ENCODE measurements around the gene MOCS3. TPM values are rescaled to one million over a fixed set of nuclear protein-coding genes. Genes with fewer than 3 reads are reported as not detected.

MOCS3 gene
- total RNA-seq, 1 experiment from 2014 or later = 13.2 TPM

DNA sequence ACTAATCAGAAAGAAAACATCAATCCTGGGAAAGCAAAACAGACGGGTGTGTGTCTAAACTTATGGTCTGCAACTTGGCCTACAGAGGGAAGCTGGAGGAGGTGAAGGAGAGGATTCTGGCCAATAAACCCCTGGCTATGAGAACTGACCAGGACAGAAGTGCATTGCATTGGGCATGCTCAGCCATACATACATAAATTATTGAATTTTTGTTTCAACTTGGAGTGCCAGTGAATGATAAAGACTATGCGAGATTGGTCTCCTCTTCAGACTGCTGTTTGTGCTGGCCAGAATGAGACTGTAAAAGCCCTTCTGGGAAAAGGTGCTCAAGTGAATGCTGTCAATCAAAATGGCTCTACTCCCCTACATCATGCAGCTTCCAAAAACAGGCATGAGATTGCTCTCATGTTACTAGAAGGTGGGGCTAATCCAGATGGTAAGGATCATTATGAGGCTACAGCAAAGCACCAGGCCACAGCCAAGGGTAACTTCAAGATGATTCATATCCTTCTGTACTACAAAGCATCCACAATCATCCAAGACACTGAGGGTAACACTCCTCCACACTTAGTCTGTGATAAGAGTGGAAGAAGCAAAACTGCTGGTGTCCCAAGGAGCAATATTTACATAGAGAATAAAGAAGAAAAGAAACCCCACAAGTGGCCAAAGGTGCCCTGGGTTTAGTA, 44.8 kb upstream of the MOCS3 start:
- Mint-ChIP-seq H3K4me3 (ENCODE audit: low read depth, unreplicated experiment) (no peak overlapping the region), H3K4me1 (ENCODE audit: low read depth, unreplicated experiment) (peaks cover 68% of the 10 kb centered on the region), H3K9me3 (ENCODE audit: low read depth, unreplicated experiment) (no peaks in the 10 kb centered on the region), H3K27ac (ENCODE audit: unreplicated experiment) (peak overlapping the region; percentile 23), H3K27me3 (ENCODE audit: unreplicated experiment) (no peaks in the 10 kb centered on the region), H3K36me3 (ENCODE audit: insufficient read depth, unreplicated experiment) (peaks cover 24% of the 10 kb centered on the region)
- DNase-seq = no peak
- intact Hi-C loops (cut with micrococcal nuclease; ENCODE audit: unreplicated experiment) = no loop called here
- CTCF ChIA-PET = interaction anchor here (0.5 to 0.7 kb wide), 2 partner anchors 17 to 142 kb away, joined by 5 to 6 read pairs; partner anchors contain the start of gene ADNP
- no TSS peak for BruUV-seq (replicated peaks)
- TF ChIP-seq, protein P1, sequence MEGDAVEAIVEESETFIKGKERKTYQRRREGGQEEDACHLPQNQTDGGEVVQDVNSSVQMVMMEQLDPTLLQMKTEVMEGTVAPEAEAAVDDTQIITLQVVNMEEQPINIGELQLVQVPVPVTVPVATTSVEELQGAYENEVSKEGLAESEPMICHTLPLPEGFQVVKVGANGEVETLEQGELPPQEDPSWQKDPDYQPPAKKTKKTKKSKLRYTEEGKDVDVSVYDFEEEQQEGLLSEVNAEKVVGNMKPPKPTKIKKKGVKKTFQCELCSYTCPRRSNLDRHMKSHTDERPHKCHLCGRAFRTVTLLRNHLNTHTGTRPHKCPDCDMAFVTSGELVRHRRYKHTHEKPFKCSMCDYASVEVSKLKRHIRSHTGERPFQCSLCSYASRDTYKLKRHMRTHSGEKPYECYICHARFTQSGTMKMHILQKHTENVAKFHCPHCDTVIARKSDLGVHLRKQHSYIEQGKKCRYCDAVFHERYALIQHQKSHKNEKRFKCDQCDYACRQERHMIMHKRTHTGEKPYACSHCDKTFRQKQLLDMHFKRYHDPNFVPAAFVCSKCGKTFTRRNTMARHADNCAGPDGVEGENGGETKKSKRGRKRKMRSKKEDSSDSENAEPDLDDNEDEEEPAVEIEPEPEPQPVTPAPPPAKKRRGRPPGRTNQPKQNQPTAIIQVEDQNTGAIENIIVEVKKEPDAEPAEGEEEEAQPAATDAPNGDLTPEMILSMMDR (IDR thresholded peaks at IDR 0.05; ENCODE audit: unreplicated experiment) = no peak

DNA sequence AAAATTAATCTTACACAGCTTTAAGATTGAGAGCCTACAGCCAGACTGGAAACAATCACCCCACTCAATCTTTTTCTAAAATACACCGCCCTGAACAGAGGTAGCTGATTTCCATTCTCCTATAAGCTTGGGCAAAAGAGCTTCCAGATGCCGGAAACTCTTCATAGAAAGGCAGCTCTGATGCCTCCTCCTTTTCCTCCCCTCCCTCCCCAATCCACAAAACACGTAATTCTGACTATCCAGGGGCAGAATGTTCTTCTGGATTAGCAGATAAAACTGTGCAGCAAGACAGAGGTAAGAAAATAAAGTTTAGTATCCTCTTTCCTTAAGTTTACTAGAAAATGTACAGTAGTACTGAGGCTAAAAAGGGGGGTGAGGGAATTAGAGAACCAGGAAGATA, 43.2 kb upstream of the MOCS3 start:
- H3K9me3 Mint-ChIP-seq (ENCODE audit: low read depth, unreplicated experiment) = no peaks in the 10 kb centered on the region
- CTCF ChIA-PET = interaction anchor here (1.6 kb wide), 1 partner anchor 121 kb away, joined by 4 read pairs; the partner anchor contains the start of gene BCAS4

DNA sequence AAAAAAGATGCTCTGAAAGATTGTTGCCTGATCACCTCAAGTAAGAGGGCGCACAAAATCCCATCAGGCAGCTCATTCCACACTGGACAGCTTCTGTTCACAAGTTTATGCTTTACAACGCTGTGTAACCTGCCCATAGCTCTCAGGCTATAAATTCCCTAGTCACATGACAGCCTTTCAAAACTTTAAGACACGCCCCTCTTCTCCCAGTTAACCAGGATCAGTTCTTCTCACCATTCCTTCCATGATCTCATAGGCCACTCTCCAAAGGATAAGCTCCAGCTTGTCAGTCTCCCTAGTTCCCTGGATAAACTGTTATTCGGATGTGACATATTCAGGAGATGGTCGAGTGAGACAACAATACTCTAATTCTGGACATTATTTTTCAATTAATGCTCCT, 42.4 kb upstream of the MOCS3 start:
- BruUV-seq (replicated peaks) = no TSS peak
- Mint-ChIP-seq H3K27ac (ENCODE audit: unreplicated experiment) (no peak overlapping the region), H3K27me3 (ENCODE audit: unreplicated experiment) (no peaks in the 10 kb centered on the region), H3K36me3 (ENCODE audit: insufficient read depth, unreplicated experiment) (peaks cover 29% of the 10 kb centered on the region), H3K9me3 (ENCODE audit: low read depth, unreplicated experiment) (no peaks in the 10 kb centered on the region), H3K4me1 (ENCODE audit: low read depth, unreplicated experiment) (peaks cover 66% of the 10 kb centered on the region), H3K4me3 (ENCODE audit: low read depth, unreplicated experiment) (no peak overlapping the region)
- intact Hi-C loops (cut with micrococcal nuclease; ENCODE audit: unreplicated experiment) = no loop called here
- CTCF ChIA-PET = interaction anchor here (0.5 to 1.6 kb wide), 3 partner anchors 13 to 121 kb away, joined by 3 to 5 read pairs (median 4); partner anchors contain the start of gene BCAS4
- TF ChIP-seq, protein P1 (IDR thresholded peaks at IDR 0.05; ENCODE audit: unreplicated experiment) = no peak
- DNase-seq = no peak

More for the DNA sequence above, 43.2 kb upstream of the MOCS3 start:
- H3K27me3 Mint-ChIP-seq (ENCODE audit: unreplicated experiment) = no peaks in the 10 kb centered on the region
- TF ChIP-seq, protein P1 (IDR thresholded peaks at IDR 0.05; ENCODE audit: unreplicated experiment) = no peak
- intact Hi-C loops (cut with micrococcal nuclease; ENCODE audit: unreplicated experiment) = no loop called here
- no peak overlapping the region for H3K27ac Mint-ChIP-seq (ENCODE audit: unreplicated experiment)
- H3K4me3 Mint-ChIP-seq (ENCODE audit: low read depth, unreplicated experiment) = no peak overlapping the region
- no peak for DNase-seq
- BruUV-seq (replicated peaks) = no TSS peak
- peaks cover 32% of the 10 kb centered on the region for H3K36me3 Mint-ChIP-seq (ENCODE audit: insufficient read depth, unreplicated experiment)
- H3K4me1 Mint-ChIP-seq (ENCODE audit: low read depth, unreplicated experiment) = peaks cover 68% of the 10 kb centered on the region

DNA sequence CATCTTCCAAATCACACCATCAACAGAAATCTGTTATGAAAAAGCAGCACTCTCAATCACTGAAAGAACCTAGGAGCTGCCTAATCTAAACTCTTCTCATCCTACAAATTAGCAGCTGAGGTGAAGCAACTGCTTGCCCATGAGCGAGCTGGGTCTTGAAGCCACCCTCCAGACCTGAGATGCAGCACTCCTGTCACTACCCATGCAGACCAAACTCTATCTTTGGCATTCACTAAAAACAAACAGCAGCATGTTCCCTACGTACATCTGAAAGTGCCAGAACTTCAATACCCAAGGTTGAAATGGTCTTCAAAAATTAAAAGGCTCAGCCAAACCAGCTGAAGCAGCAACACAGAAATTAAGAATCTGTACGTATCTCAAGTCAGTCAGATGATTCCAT, 41.7 kb upstream of the MOCS3 start:
- Mint-ChIP-seq H3K9me3 (ENCODE audit: low read depth, unreplicated experiment) (no peaks in the 10 kb centered on the region), H3K4me3 (ENCODE audit: low read depth, unreplicated experiment) (no peak overlapping the region), H3K4me1 (ENCODE audit: low read depth, unreplicated experiment) (peaks cover 59% of the 10 kb centered on the region), H3K36me3 (ENCODE audit: insufficient read depth, unreplicated experiment) (peaks cover 24% of the 10 kb centered on the region), H3K27ac (ENCODE audit: unreplicated experiment) (no peak overlapping the region), H3K27me3 (ENCODE audit: unreplicated experiment) (no peaks in the 10 kb centered on the region)
- CTCF ChIA-PET = interaction anchor here (1.0 to 1.6 kb wide), 2 partner anchors 12 to 122 kb away, joined by 4 to 5 read pairs; partner anchors contain the start of gene BCAS4
- intact Hi-C loops (cut with micrococcal nuclease; ENCODE audit: unreplicated experiment) = no loop called here
- TF ChIP-seq, protein P1 (IDR thresholded peaks at IDR 0.05; ENCODE audit: unreplicated experiment) = no peak
- DNase-seq = no peak
- BruUV-seq (replicated peaks) = no TSS peak

Measured in Calu3 (cell line).